GM18520 (cell line): ENCODE data around the gene APLF.

Experiments used
- ATAC-seq: cut with Tn5 transposase; IDR thresholded peaks from one replicate; pipeline ENCODE4 v1.9.1; 2021; ENCODE audit not compliant: unreplicated experiment

Gene APLF

GRCh38 chr2:68467077-68467960, at the start of gene APLF, which contains the start of gene FBXO48:
TSS of gene APLF (plus strand) at chr2:68467585. CDS start at chr2:68467732, 147 bp downstream.
TSS of gene FBXO48 (minus strand) at chr2:68467294. CDS start at chr2:68465145, 2,149 bp downstream.
- peak; percentile 92 for ATAC-seq

GRCh38 chr2:68417926-68418325, 49.5 kb upstream of the APLF start:
- ATAC-seq = no peak

- no peak for ATAC-seq
Observed at GRCh38 chr2:68418419-68418818, 49.0 kb upstream of the APLF start.

GRCh38 chr2:68418855-68419254, 48.5 kb upstream of the APLF start:
- no peak for ATAC-seq

GRCh38 chr2:68420254-68420910, 47.0 kb upstream of the APLF start:
- ATAC-seq = no peak

- peak; percentile 75 for ATAC-seq
Observed at GRCh38 chr2:68423966-68424650, 43.3 kb upstream of the APLF start.

GRCh38 chr2:68425503-68425902, 41.9 kb upstream of the APLF start:
- ATAC-seq = no peak

GRCh38 chr2:68426446-68426845, 40.9 kb upstream of the APLF start:
- ATAC-seq = no peak

GRCh38 chr2:68426848-68427579, 40.4 kb upstream of the APLF start:
- ATAC-seq = peak; percentile 15

GRCh38 chr2:68428126-68428525, 39.3 kb upstream of the APLF start:
- no peak for ATAC-seq

GRCh38 chr2:68428746-68429145, 38.6 kb upstream of the APLF start:
- ATAC-seq = no peak

GRCh38 chr2:68429311-68429826, 38.0 kb upstream of the APLF start:
- no peak for ATAC-seq

- no peak for ATAC-seq
Observed at GRCh38 chr2:68431316-68431972, 35.9 kb upstream of the APLF start.

- ATAC-seq = no peak
Observed at GRCh38 chr2:68432696-68433658, 34.4 kb upstream of the APLF start.

- no peak for ATAC-seq
Observed at GRCh38 chr2:68434981-68435380, 32.4 kb upstream of the APLF start.

- ATAC-seq = no peak
Observed at GRCh38 chr2:68435615-68436014, 31.8 kb upstream of the APLF start.

- no peak for ATAC-seq
Observed at GRCh38 chr2:68436270-68436669, 31.1 kb upstream of the APLF start.

GRCh38 chr2:68438455-68439303, 28.7 kb upstream of the APLF start:
- ATAC-seq = no peak
